K562 (cell line): ENCODE data around the gene RPL39L. TPM values are rescaled to one million over a fixed set of nuclear protein-coding genes. Genes with fewer than 3 reads are reported as not detected.

Experiments
- ATAC-seq: fragments of 200-7000 bp; cut with Tn5 transposase; 3 replicates; pipeline ENCODE4 v1.9.1; 2020; ENCODE audit warnings: moderate library complexity
- BruUV-seq: library from RNA; stranded (reverse); fragments of 400-500 nt; replicated peaks from 2 replicates; lab custom pipeline; 2021; lab: Mats Ljungman, UMichigan
- CTCF ChIA-PET: fragments of 300-600 bp; formaldehyde crosslinking; extraction: SDS; loops from one replicate; lab custom pipeline; 2021; ENCODE audit warnings: low intra/inter-chr PET ratio; lab: Yijun Ruan, JAX
- POLR2A ChIA-PET: fragments of 300-600, 350-650 bp; sonication (Branson Sonifier 250); formaldehyde crosslinking; extraction: SDS; loops from one replicate; lab custom pipeline; 2021; ENCODE audit warnings: antibody characterized with exemption, inconsistent platforms; lab: Yijun Ruan, JAX
- DNase-seq, 4 experiments: peaks; one replicate each; pipeline versions ENCODE4 v3.0.0 to v3.0.0-alpha.2; 2011 to 2018; ENCODE audit warnings: low spot score in 3 of 4, mixed read lengths in 3 of 4; ENCODE audit errors: extremely low read depth in 1 of 4
- FAIRE-seq: peaks from 2 replicates; lab custom pipeline; 2011; peaks lifted over from hg19 to GRCh38; lab: Jason Lieb, UNC
- H2AFZ ChIP-seq: 2 replicates; pipeline ENCODE4 v1.6.0; 2011; ENCODE audit warnings: low read depth, low read length, control low read depth, inconsistent platforms
- H3K27ac ChIP-seq: fragments of 200-600 bp; 3 replicates; pipeline ENCODE4 v1.8.0; 2011; ENCODE audit warnings: low read depth, mild to moderate bottlenecking, control low read depth, inconsistent platforms, low read length, moderate library complexity, mixed read lengths; ENCODE audit errors: extremely low read depth
- H3K27me3 ChIP-seq, 2 experiments: fragments of 300-600 bp in 1 of 2; 2 replicates in 1 of 2; 3 replicates in 1 of 2; pipeline versions ENCODE4 v1.6.0 to v1.8.0; 2011; ENCODE audit warnings: inconsistent platforms in 2 of 2, low read length in 2 of 2, mild to moderate bottlenecking in 1 of 2, mixed read lengths in 1 of 2, moderate library complexity in 1 of 2; ENCODE audit not compliant: control insufficient read depth in 2 of 2, insufficient read depth in 2 of 2
- H3K36me3 ChIP-seq: fragments of 300-600 bp; 3 replicates; pipeline ENCODE4 v1.8.0; 2011; ENCODE audit warnings: mild to moderate bottlenecking, low read length, inconsistent platforms; ENCODE audit not compliant: control insufficient read depth, insufficient read depth
- H3K4me1 ChIP-seq, 2 experiments: fragments of 200-600 bp in 1 of 2; replicated peaks in 1 of 2; 2 replicates in 1 of 2; 3 replicates in 1 of 2; pipeline versions ENCODE4 v1.5.1 to v1.8.0; 2011; ENCODE audit warnings: inconsistent platforms in 2 of 2, low read length in 2 of 2, mild to moderate bottlenecking in 1 of 2, mixed read lengths in 1 of 2, moderate library complexity in 1 of 2; ENCODE audit not compliant: control insufficient read depth in 2 of 2, insufficient read depth in 2 of 2
- H3K4me2 ChIP-seq: 2 replicates; pipeline ENCODE4 v1.6.1; 2011; ENCODE audit warnings: low read length, control low read depth, inconsistent platforms, mixed read lengths; ENCODE audit not compliant: insufficient read depth
- H3K4me3 ChIP-seq: fragments of 200-600 bp; sonication (generic), shearing (Covaris generic); 2 replicates; pipeline ENCODE4 v1.5.1; 2016; ENCODE audit warnings: control low read depth, inconsistent platforms
- H3K79me2 ChIP-seq: fragments of 200-600 bp; 3 replicates; pipeline ENCODE4 v1.8.0; 2011; ENCODE audit warnings: low read length, inconsistent platforms; ENCODE audit not compliant: control insufficient read depth, insufficient read depth
- H3K9ac ChIP-seq, 2 experiments: 2 replicates each; pipeline versions ENCODE4 v1.6.0 to v1.6.1; 2011; ENCODE audit warnings: low read depth in 2 of 2, low read length in 2 of 2, control low read depth in 1 of 2, inconsistent platforms in 1 of 2, mild to moderate bottlenecking in 1 of 2, mixed read lengths in 1 of 2; ENCODE audit not compliant: insufficient read depth in 1 of 2
- H3K9me1 ChIP-seq: one replicate; pipeline ENCODE4 v1.6.0; 2011; ENCODE audit warnings: inconsistent platforms, mild to moderate bottlenecking, low read length, moderate library complexity; ENCODE audit not compliant: control insufficient read depth, insufficient read depth
- H3K9me3 ChIP-seq: replicated peaks from 2 replicates; pipeline ENCODE4 v1.5.1; 2011; ENCODE audit warnings: low read depth, low read length, inconsistent platforms; ENCODE audit not compliant: control insufficient read depth, insufficient read depth
- H4K20me1 ChIP-seq: replicated peaks from 2 replicates; pipeline ENCODE4 v1.6.1; 2011; ENCODE audit warnings: low read length, inconsistent platforms, mixed read lengths; ENCODE audit not compliant: control insufficient read depth, insufficient read depth
- ATF7 ChIP-seq: fragments of 450-650 bp; IDR thresholded peaks from 2 replicates; pipeline ENCODE4 v1.7.1; 2014; ENCODE audit warnings: mild to moderate bottlenecking, moderate library complexity
- BCLAF1 ChIP-seq, 2 experiments: fragments of 450-650 bp in 1 of 2; IDR thresholded peaks; 2 replicates each; pipeline ENCODE4 v1.6.1; 2011 to 2017; ENCODE audit warnings: low read depth in 2 of 2, antibody characterized with exemption in 1 of 2, borderline replicate concordance in 1 of 2, low read length in 1 of 2, mild to moderate bottlenecking in 1 of 2, mixed read lengths in 1 of 2; ENCODE audit not compliant: control insufficient read depth in 1 of 2
- CLOCK ChIP-seq: fragments of 250-450 bp; sonication (Bioruptor Pico); IDR thresholded peaks from 2 replicates; pipeline ENCODE4 v1.4.0; 2020; ENCODE audit warnings: mild to moderate bottlenecking, moderate library complexity, borderline replicate concordance
- JUN ChIP-seq, 2 experiments: sonication (generic) in 1 of 2; formaldehyde crosslinking in 1 of 2; IDR thresholded peaks; 2 replicates each; pipeline versions ENCODE4 v1.6.1 to v1.8.0; 2012 to 2022; ENCODE audit warnings: borderline replicate concordance in 2 of 2, mild to moderate bottlenecking in 2 of 2, improper control_type of control experiment in 1 of 2, low read depth in 1 of 2, low read length in 1 of 2, missing genetic modification reagents in 1 of 2
- L3MBTL2 ChIP-seq: fragments of 450-650 bp; IDR thresholded peaks from 2 replicates; pipeline ENCODE4 v1.6.1; 2016; ENCODE audit warnings: mild to moderate bottlenecking, moderate library complexity
- MEIS2 ChIP-seq: fragments of 450-650 bp; IDR thresholded peaks from 2 replicates; pipeline ENCODE4 v1.6.1; 2014; ENCODE audit warnings: mild to moderate bottlenecking; ENCODE audit not compliant: partially characterized antibody
- SETDB1 ChIP-seq: IDR thresholded peaks from one replicate; pipeline ENCODE4 v1.6.1; 2012; ENCODE audit warnings: low read length, control low read depth, inconsistent platforms
- THRA ChIP-seq: fragments of 450-650 bp; IDR thresholded peaks from 2 replicates; pipeline ENCODE4 v1.6.1; 2017; ENCODE audit warnings: mild to moderate bottlenecking, moderate library complexity
- ZBTB12 ChIP-seq: fragments of 250-450 bp; sonication (Bioruptor Pico); IDR thresholded peaks from 2 replicates; pipeline ENCODE4 v1.4.0; 2020
- ZEB2 ChIP-seq: fragments of 450-650 bp; IDR thresholded peaks from 2 replicates; pipeline ENCODE4 v1.6.1; 2016
- ZNF274 ChIP-seq: IDR thresholded peaks from 2 replicates; pipeline ENCODE4 v1.6.1; 2011; ENCODE audit warnings: low read depth, mild to moderate bottlenecking, low read length, moderate library complexity, borderline replicate concordance
- ZNF79 ChIP-seq: fragments of 250-450 bp; sonication (Bioruptor Pico); IDR thresholded peaks from 2 replicates; pipeline ENCODE4 v1.4.0; 2020; ENCODE audit warnings: low read depth, mild to moderate bottlenecking, moderate library complexity
- WGBS: fragments of 100-300 bp; shearing (Covaris generic); methylation state at CpG from one replicate; pipeline ENCODE4 v1.1.6; 2016; ENCODE audit warnings: low coverage, mixed read lengths; ENCODE audit not compliant: insufficient coverage; ENCODE audit errors: missing lambda C conversion rate; 5-methylcytosine and 5-hydroxymethylcytosine counted together
- in situ Hi-C: fragments of 300-500 bp; cut with MboI; formaldehyde crosslinking; loops from 4 replicates; pipeline ENCODE4 v1.15.0; 2018; ENCODE audit warnings: inconsistent platforms, mixed read lengths
- intact Hi-C: fragments of 100-400 bp; cut with micrococcal nuclease; formaldehyde crosslinking; loops from 2 replicates; pipeline ENCODE4 v1.14.2; 2022
- polyA plus RNA-seq, 8 experiments: library from polyadenylated mRNA; depleted of rRNA in 4 of 8; stranded (reverse) in 5 of 8; unstranded in 3 of 8; fragments of >200 nt; fragmentation: Nextera tagmentation in 2 of 8; fragmentation: Illumina TruSeq in 1 of 8; extraction: Ambion mirVana in 2 of 8; extraction: Trizol in 1 of 8; gene quantifications; 2 replicates each; pipeline versions ENCODE4 v1.2.1 to v1.2.3, GENCODE V29; 2011 to 2014; ENCODE audit warnings: inconsistent platforms in 1 of 8, missing spikeins in 1 of 8
- total RNA-seq, 7 experiments: library from RNA; depleted of rRNA in 6 of 7; stranded (reverse); fragments of >200 nt in 6 of 7; fragmentation: Illumina TruSeq in 2 of 7; extraction: Trizol in 2 of 7; gene quantifications; 2 replicates each; pipeline versions ENCODE4 v1.2.1 to v1.2.3, GENCODE V29; 2011 to 2021; ENCODE audit warnings: low replicate concordance in 1 of 7

RPL39L gene
- total and polyA plus RNA-seq, 9 of the 15 experiments (the other 6 are each of a cell fraction or from before 2014, with no cell fraction given) = 15.0 to 122 (median 45.5) TPM

- in situ Hi-C loops = no loop called here
- no peaks in the 10 kb centered on the region for H3K9me3 ChIP-seq
- FAIRE-seq = no peak
- H4K20me1 ChIP-seq = no peaks in the 10 kb centered on the region
- no peak for DNase-seq
- H3K36me3 ChIP-seq = no peaks in the 10 kb centered on the region
- intact Hi-C loops = loop anchor here (5.0 kb wide), 1 partner anchor 116 kb away; no protein-coding TSS in a partner anchor
- no peak overlapping the region for H3K27ac ChIP-seq
- ChIA-PET CTCF (no interaction called here), POLR2A (interaction anchor here (0.5 kb wide), 1 partner anchor 170 kb away, joined by 3 read pairs; no protein-coding TSS in a partner anchor)
- H3K27me3 ChIP-seq = no peaks in the 10 kb centered on the region
- H3K4me3 ChIP-seq = no peak overlapping the region
- no peaks in the 10 kb centered on the region for H3K79me2 ChIP-seq
- no peak overlapping the region for H3K4me2 ChIP-seq
- H3K4me1 ChIP-seq = peaks cover 10 to 16% of the 10 kb centered on the region in 2 experiments
- no peak overlapping the region for H2AFZ ChIP-seq
- no peaks in the 10 kb centered on the region for H3K9me1 ChIP-seq
- 87% methylated on average over 5 of the region's 5 CpGs for WGBS
- ATAC-seq = no peak
- H3K9ac ChIP-seq = no peak overlapping the region
- BruUV-seq = no TSS peak
- TF ChIP-seq SETDB1 (no peak), ZNF274 (no peak), THRA (no peak), MEIS2 (no peak), L3MBTL2 (no peak), CLOCK (no peak), ZNF79 (CRISPR knock-in tag) (no peak), ZEB2 (no peak), ATF7 (no peak), ZBTB12 (CRISPR knock-in tag) (no peak), JUN (IDR thresholded peaks at IDR 0.05; ENCODE audit: borderline replicate concordance, low read depth, low read length) (no peak), JUN (CRISPR knock-in tag; IDR thresholded peaks at IDR 0.05; ENCODE audit: borderline replicate concordance) (no peak), BCLAF1 (IDR thresholded peaks at IDR 0.05; ENCODE audit: borderline replicate concordance in 1 of 2, control insufficient read depth in 1 of 2, low read depth in 2 of 2, low read length in 1 of 2) (no peak)
Observed at GRCh38 chr3:187103251-187103650, 36.0 kb downstream of the RPL39L start.
